Stimulated activated CD8-positive, alpha-beta memory T cell treated with anti-CD3 and anti-CD28 coated beads, Interleukin-12 subunit alpha, Interleukin-12 subunit beta, amount 100 ng/mL, for 4 hours (primary cell): ENCODE results near the gene C16orf87.

Experiments
- DNase-seq: peaks from one replicate; pipeline ENCODE4 v3.0.0-alpha.2; 2020; ENCODE audit warnings: low read depth

C16orf87 gene

GRCh38 chr16:46757339-46758050 lies 73.5 kb downstream of the C16orf87 start:
- no peak for DNase-seq

DNA sequence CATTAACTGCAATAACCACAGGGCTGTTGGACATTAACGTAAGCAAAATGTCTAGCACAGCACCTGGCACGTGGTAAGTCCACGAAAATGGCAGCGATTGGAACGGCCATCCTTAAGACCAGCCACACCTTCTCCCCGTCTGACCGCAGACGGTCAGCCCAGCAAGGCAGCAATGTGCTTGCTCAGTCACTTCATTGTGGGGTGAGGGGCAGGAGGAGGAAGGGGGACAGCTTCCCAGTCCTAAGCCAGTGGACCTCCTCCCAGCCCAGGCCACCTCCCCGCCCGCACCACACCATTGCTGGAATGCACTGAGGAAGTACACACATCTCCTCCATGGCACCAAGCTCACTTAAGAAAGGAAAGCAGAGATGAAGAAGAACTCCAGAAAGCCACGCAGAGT lies 74.2 kb downstream of the C16orf87 start:
- DNase-seq = no peak

GRCh38 chr16:46753015-46753414 lies 78.0 kb downstream of the C16orf87 start:
- no peak for DNase-seq

GRCh38 chr16:46751381-46751780 lies 79.6 kb downstream of the C16orf87 start:
- DNase-seq = no peak

GRCh38 chr16:46748775-46749705 lies 81.9 kb downstream of the C16orf87 start:
- DNase-seq = no peak

- no peak for DNase-seq
These were observed 83.0 kb downstream of the C16orf87 start, which contains the start of gene MYLK3 for GRCh38 chr16:46747777-46748651. Gene MYLK3 (minus strand): TSS chr16:46748344. CDS start chr16:46748193, 151 bp downstream.

GRCh38 chr16:46746821-46747776 lies 83.9 kb downstream of the C16orf87 start:
- DNase-seq = no peak
